GM11168 (cell line): ENCODE measurements around the gene GRM8.
"Not testable (repeated sequence)": the region's sequence is repeated elsewhere in the genome, so short reads cannot be mapped to it uniquely, and the experiment has no call there.

ENCODE experiments used
- in situ Hi-C: fragments of 300-500 bp; cut with MboI; formaldehyde crosslinking; loops from one replicate; pipeline ENCODE4 v1.12.0; 2022; ENCODE audit warnings: low sequenced_read_pairs; ENCODE audit not compliant: unreplicated experiment

Gene GRM8

GRCh38 chr7:126696256-126697038 lies 556.3 kb downstream of the GRM8 start:
- in situ Hi-C loops, result no loop called here

- in situ Hi-C loops, result no loop called here
Measured at GRCh38 chr7:126690848-126691751, 561.6 kb downstream of the GRM8 start.

GRCh38 chr7:126690104-126690503 lies 562.6 kb downstream of the GRM8 start:
- in situ Hi-C loops, result no loop called here

- in situ Hi-C loops, result no loop called here
Measured at GRCh38 chr7:126689037-126689436, 563.7 kb downstream of the GRM8 start.

GRCh38 chr7:126686474-126686873 lies 566.3 kb downstream of the GRM8 start:
- in situ Hi-C loops, result no loop called here

GRCh38 chr7:126685596-126685995 lies 567.1 kb downstream of the GRM8 start:
- in situ Hi-C loops, result no loop called here

GRCh38 chr7:126685018-126685573 lies 567.6 kb downstream of the GRM8 start:
- in situ Hi-C loops, result no loop called here

- in situ Hi-C loops, result no loop called here
Measured at GRCh38 chr7:126682176-126682575, 570.6 kb downstream of the GRM8 start.

GRCh38 chr7:126668762-126669161 lies 584.0 kb downstream of the GRM8 start:
- in situ Hi-C loops, result not testable (repeated sequence)

GRCh38 chr7:126668367-126668752 lies 584.4 kb downstream of the GRM8 start:
- in situ Hi-C loops, result no loop called here

GRCh38 chr7:126667742-126668366 lies 584.9 kb downstream of the GRM8 start:
- in situ Hi-C loops, result no loop called here

- in situ Hi-C loops, result no loop called here
Measured at GRCh38 chr7:126662856-126663255, 589.9 kb downstream of the GRM8 start.

- in situ Hi-C loops, result no loop called here
Measured at GRCh38 chr7:126659124-126659523, 593.6 kb downstream of the GRM8 start.

- in situ Hi-C loops, result no loop called here
Measured at GRCh38 chr7:126658684-126659083, 594.1 kb downstream of the GRM8 start.

- in situ Hi-C loops, result no loop called here
Measured at GRCh38 chr7:126657599-126658358, 595.0 kb downstream of the GRM8 start.

GRCh38 chr7:126657137-126657536 lies 595.6 kb downstream of the GRM8 start:
- in situ Hi-C loops, result no loop called here

GRCh38 chr7:126656165-126656564 lies 596.6 kb downstream of the GRM8 start:
- in situ Hi-C loops, result no loop called here

GRCh38 chr7:126637538-126637937 lies 615.2 kb downstream of the GRM8 start:
- in situ Hi-C loops, result no loop called here

- in situ Hi-C loops, result no loop called here
Measured at GRCh38 chr7:126635545-126635944, 617.2 kb downstream of the GRM8 start.

GRCh38 chr7:126608339-126608776 lies 644.4 kb downstream of the GRM8 start:
- in situ Hi-C loops, result no loop called here
